Neural cell (in vitro differentiated cells): Measurements from ENCODE around the gene COA6.

Source experiments
- CTCF ChIP-seq: fragments of 450-650 bp; IDR thresholded peaks from 2 replicates; pipeline ENCODE4 v1.5.1; 2014; ENCODE audit warnings: antibody characterized with exemption, mild to moderate bottlenecking, moderate library complexity; ENCODE audit not compliant: poor library complexity, severe bottlenecking
- EP300 ChIP-seq: fragments of 450-650 bp; conservative IDR thresholded peaks from 2 replicates; pipeline ENCODE4 v1.6.1; 2014; ENCODE audit warnings: antibody characterized with exemption, mild to moderate bottlenecking, moderate library complexity; ENCODE audit not compliant: poor library complexity, severe bottlenecking
- EZH2 ChIP-seq: fragments of 200-600, 300-800 bp; shearing (Covaris generic), sonication (generic); IDR thresholded peaks from 2 replicates; pipeline ENCODE4 v1.6.1; 2014; ENCODE audit warnings: antibody characterized with exemption, low read length, borderline replicate concordance, mild to moderate bottlenecking; ENCODE audit not compliant: insufficient read depth, poor library complexity, severe bottlenecking
- MXI1 ChIP-seq: fragments of 450-650 bp; conservative IDR thresholded peaks from 2 replicates; pipeline ENCODE4 v1.6.1; 2014; ENCODE audit warnings: antibody characterized with exemption, mild to moderate bottlenecking; ENCODE audit not compliant: poor library complexity, severe bottlenecking
- POLR2AphosphoS5 ChIP-seq: IDR thresholded peaks from 2 replicates; pipeline ENCODE4 v1.6.1; 2012
- RAD21 ChIP-seq: fragments of 450-650 bp; conservative IDR thresholded peaks from 2 replicates; pipeline ENCODE4 v1.6.1; 2014; ENCODE audit warnings: antibody characterized with exemption, mild to moderate bottlenecking, moderate library complexity
- REST ChIP-seq: IDR thresholded peaks from 2 replicates; pipeline ENCODE4 v1.6.1; 2012; ENCODE audit warnings: borderline replicate concordance
- SMC3 ChIP-seq: fragments of 450-650 bp; conservative IDR thresholded peaks from 2 replicates; pipeline ENCODE4 v1.6.1; 2014; ENCODE audit warnings: antibody characterized with exemption, mild to moderate bottlenecking, moderate library complexity; ENCODE audit not compliant: poor library complexity
- TAF1 ChIP-seq: IDR thresholded peaks from 2 replicates; pipeline ENCODE4 v1.6.1; 2012; ENCODE audit warnings: low read depth

GRCh38 chr1:234381699-234382555 lies 8.7 kb downstream of the COA6 start:
- TF ChIP-seq CTCF (no peak), EP300 (no peak), REST (no peak), EZH2 (no peak), RAD21 (no peak), SMC3 (no peak), TAF1 (no peak), POLR2AphosphoS5 (no peak), MXI1 (no peak)
